Panc1 (cell line): ENCODE data around the gene GPR160. TPM values are rescaled to one million over a fixed set of nuclear protein-coding genes. Genes with fewer than 3 reads are reported as not detected.

Source experiments
- ATAC-seq: fragments of 200-7000 bp; cut with Tn5 transposase; 2 replicates; pipeline ENCODE4 v1.9.1; 2020; ENCODE audit warnings: mild to moderate bottlenecking, moderate library complexity
- BruUV-seq: library from RNA; stranded (reverse); fragments of 400-500 nt; replicated peaks from 2 replicates; lab custom pipeline; 2021; lab: Mats Ljungman, UMichigan
- CTCF ChIA-PET: fragments of 300-600 bp; sonication (Branson Sonifier 250); formaldehyde crosslinking; loops from one replicate; lab custom pipeline; 2022; ENCODE audit warnings: antibody characterized with exemption; lab: Charles Lee
- POLR2A ChIA-PET: fragments of 300-600 bp; sonication (Branson Sonifier 250); formaldehyde crosslinking; loops from one replicate; lab custom pipeline; 2022; ENCODE audit warnings: antibody characterized with exemption; lab: Charles Lee
- DNase-seq: peaks from one replicate; pipeline ENCODE4 v3.0.0-alpha.2; 2010; ENCODE audit warnings: low read depth, low spot score
- H3K27ac ChIP-seq: 2 replicates; pipeline ENCODE4 v1.5.1; 2011; ENCODE audit warnings: mild to moderate bottlenecking, low read length, inconsistent platforms
- H3K27me3 ChIP-seq: fragments of 200-500 bp; sonication (Bioruptor generic); 2 replicates; pipeline ENCODE4 v1.6.0; 2014; ENCODE audit warnings: low read length, inconsistent platforms; ENCODE audit not compliant: control insufficient read depth, insufficient read depth
- H3K36me3 ChIP-seq: fragments of 200-500 bp; sonication (Bioruptor generic); 2 replicates; pipeline ENCODE4 v1.5.1; 2014; ENCODE audit warnings: inconsistent platforms, mild to moderate bottlenecking, low read length, moderate library complexity; ENCODE audit not compliant: control insufficient read depth, insufficient read depth
- H3K4me1 ChIP-seq: 2 replicates; pipeline ENCODE4 v1.5.1; 2011; ENCODE audit warnings: inconsistent platforms, mild to moderate bottlenecking, low read length, moderate library complexity; ENCODE audit not compliant: control insufficient read depth, insufficient read depth
- H3K4me3 ChIP-seq, 2 experiments: 2 replicates each; pipeline ENCODE4 v1.5.1; 2011 to 2012; ENCODE audit warnings: low read depth in 2 of 2, low read length in 2 of 2, mild to moderate bottlenecking in 2 of 2, inconsistent platforms in 1 of 2, moderate library complexity in 1 of 2
- H3K9me3 ChIP-seq: fragments of 200-500 bp; sonication (Bioruptor generic); 2 replicates; pipeline ENCODE4 v1.5.1; 2014; ENCODE audit warnings: low read depth, mild to moderate bottlenecking, inconsistent platforms, low read length, moderate library complexity; ENCODE audit not compliant: control insufficient read depth, insufficient read depth
- POLR2AphosphoS5 ChIP-seq: IDR thresholded peaks from 2 replicates; pipeline ENCODE4 v1.6.1; 2012; ENCODE audit warnings: mild to moderate bottlenecking, low read depth, low read length, moderate library complexity
- SIN3A ChIP-seq: IDR thresholded peaks from 2 replicates; pipeline ENCODE4 v1.6.1; 2012; ENCODE audit warnings: low read depth, mild to moderate bottlenecking, low read length, moderate library complexity, borderline replicate concordance; ENCODE audit not compliant: insufficient read depth
- TCF7L2 ChIP-seq: IDR thresholded peaks from 2 replicates; pipeline ENCODE4 v1.6.1; 2011; ENCODE audit warnings: mild to moderate bottlenecking, low read depth, low read length, inconsistent platforms
- in situ Hi-C: cut with HindIII; loops from 2 replicates; pipeline ENCODE4 v1.10.0; 2016; ENCODE audit warnings: low sequenced_read_pairs, low pct_unique_long_range_greater_than_20kb
- intact Hi-C: fragments of 100-400 bp; cut with micrococcal nuclease; formaldehyde crosslinking; loops from one replicate; pipeline ENCODE4 v1.10.0; 2022; ENCODE audit not compliant: unreplicated experiment
- total RNA-seq: library from RNA; stranded (reverse); gene quantifications from one replicate; pipeline ENCODE4 v1.2.1, GENCODE V29; 2021; ENCODE audit not compliant: unreplicated experiment
- TF ChIP-seq, protein P1 (sequence below): fragments of 450-650 bp; IDR thresholded peaks from 2 replicates; pipeline ENCODE4 v1.5.1; 2017; ENCODE audit warnings: mild to moderate bottlenecking
- TF ChIP-seq, protein P2 (sequence below), 2 experiments: IDR thresholded peaks; 2 replicates each; pipeline ENCODE4 v1.6.1; 2011 to 2012; ENCODE audit warnings: low read depth in 2 of 2, control low read depth in 1 of 2, low read length in 1 of 2, mild to moderate bottlenecking in 1 of 2, moderate library complexity in 1 of 2; ENCODE audit not compliant: insufficient read depth in 1 of 2

Gene GPR160
- total RNA-seq, 1 experiment from 2014 or later: 0.18 TPM

GRCh38 chr3:170117134-170117533 lies 79.3 kb downstream of the GPR160 start:
- ChIA-PET POLR2A (no interaction called here), CTCF (interaction anchor here (0.5 to 1.1 kb wide), 3 partner anchors 55 to 1866 kb away, joined by 3 to 6 read pairs (median 4); no protein-coding TSS in a partner anchor)
- no peaks in the 10 kb centered on the region for H3K4me1 ChIP-seq
- intact Hi-C loops: no loop called here
- TF ChIP-seq TCF7L2 (no peak), SIN3A (no peak)
- TF ChIP-seq, protein P1, sequence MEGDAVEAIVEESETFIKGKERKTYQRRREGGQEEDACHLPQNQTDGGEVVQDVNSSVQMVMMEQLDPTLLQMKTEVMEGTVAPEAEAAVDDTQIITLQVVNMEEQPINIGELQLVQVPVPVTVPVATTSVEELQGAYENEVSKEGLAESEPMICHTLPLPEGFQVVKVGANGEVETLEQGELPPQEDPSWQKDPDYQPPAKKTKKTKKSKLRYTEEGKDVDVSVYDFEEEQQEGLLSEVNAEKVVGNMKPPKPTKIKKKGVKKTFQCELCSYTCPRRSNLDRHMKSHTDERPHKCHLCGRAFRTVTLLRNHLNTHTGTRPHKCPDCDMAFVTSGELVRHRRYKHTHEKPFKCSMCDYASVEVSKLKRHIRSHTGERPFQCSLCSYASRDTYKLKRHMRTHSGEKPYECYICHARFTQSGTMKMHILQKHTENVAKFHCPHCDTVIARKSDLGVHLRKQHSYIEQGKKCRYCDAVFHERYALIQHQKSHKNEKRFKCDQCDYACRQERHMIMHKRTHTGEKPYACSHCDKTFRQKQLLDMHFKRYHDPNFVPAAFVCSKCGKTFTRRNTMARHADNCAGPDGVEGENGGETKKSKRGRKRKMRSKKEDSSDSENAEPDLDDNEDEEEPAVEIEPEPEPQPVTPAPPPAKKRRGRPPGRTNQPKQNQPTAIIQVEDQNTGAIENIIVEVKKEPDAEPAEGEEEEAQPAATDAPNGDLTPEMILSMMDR: peak; percentile 38
- TF ChIP-seq, protein P2, sequence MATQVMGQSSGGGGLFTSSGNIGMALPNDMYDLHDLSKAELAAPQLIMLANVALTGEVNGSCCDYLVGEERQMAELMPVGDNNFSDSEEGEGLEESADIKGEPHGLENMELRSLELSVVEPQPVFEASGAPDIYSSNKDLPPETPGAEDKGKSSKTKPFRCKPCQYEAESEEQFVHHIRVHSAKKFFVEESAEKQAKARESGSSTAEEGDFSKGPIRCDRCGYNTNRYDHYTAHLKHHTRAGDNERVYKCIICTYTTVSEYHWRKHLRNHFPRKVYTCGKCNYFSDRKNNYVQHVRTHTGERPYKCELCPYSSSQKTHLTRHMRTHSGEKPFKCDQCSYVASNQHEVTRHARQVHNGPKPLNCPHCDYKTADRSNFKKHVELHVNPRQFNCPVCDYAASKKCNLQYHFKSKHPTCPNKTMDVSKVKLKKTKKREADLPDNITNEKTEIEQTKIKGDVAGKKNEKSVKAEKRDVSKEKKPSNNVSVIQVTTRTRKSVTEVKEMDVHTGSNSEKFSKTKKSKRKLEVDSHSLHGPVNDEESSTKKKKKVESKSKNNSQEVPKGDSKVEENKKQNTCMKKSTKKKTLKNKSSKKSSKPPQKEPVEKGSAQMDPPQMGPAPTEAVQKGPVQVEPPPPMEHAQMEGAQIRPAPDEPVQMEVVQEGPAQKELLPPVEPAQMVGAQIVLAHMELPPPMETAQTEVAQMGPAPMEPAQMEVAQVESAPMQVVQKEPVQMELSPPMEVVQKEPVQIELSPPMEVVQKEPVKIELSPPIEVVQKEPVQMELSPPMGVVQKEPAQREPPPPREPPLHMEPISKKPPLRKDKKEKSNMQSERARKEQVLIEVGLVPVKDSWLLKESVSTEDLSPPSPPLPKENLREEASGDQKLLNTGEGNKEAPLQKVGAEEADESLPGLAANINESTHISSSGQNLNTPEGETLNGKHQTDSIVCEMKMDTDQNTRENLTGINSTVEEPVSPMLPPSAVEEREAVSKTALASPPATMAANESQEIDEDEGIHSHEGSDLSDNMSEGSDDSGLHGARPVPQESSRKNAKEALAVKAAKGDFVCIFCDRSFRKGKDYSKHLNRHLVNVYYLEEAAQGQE (IDR thresholded peaks at IDR 0.05; ENCODE audit: insufficient read depth in 1 of 2, low read depth in 2 of 2, low read length in 1 of 2): no peak
- ATAC-seq: peak; percentile 83
- H3K9me3 ChIP-seq: no peaks in the 10 kb centered on the region
- no peak for DNase-seq
- H3K36me3 ChIP-seq: peaks cover 29% of the 10 kb centered on the region
- in situ Hi-C loops: no loop called here
- BruUV-seq: no TSS peak
- H3K27ac ChIP-seq: no peak overlapping the region
- no peaks in the 10 kb centered on the region for H3K27me3 ChIP-seq
- H3K4me3 ChIP-seq: no peak overlapping the region

DNA sequence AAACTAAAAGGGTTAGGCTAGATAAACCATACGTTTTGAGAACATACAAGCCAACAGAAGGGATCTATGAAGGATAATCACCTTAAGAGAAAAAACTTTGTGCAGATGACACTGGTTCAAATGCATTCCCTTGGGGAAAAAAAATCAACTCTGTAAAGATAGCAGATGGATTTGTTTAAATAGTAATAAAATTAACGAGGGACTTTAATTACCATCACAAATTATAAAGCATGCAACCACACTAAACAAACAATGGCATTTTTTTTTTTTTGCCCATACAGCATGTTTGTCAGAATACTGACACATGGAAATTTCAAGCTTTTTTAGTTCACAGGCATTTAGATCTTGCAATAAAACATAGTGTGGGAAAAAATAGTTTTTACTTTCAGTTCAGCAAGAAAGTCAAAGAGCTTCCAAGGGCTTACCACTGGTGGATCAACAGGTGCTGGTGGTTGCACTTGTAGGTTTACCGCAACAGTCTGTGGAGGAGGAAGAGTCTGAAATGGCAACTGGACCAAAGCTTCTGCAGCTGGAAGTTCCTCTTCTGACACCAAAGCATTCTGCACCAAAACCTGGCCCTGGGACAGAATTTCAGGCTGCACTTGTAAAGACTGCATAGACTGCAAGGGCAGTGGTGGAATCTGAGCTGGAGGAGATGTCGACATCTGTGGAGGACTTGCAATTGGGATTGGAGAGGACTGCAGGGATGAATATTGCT lies 90.6 kb downstream of the GPR160 start:
- BruUV-seq: no TSS peak
- Histone ChIP-seq H3K4me1 (no peaks in the 10 kb centered on the region), H3K36me3 (peaks cover 11% of the 10 kb centered on the region; the same call in 1 of the 2 replicates), H3K4me3 (no peak overlapping the region), H3K27ac (no peak overlapping the region), H3K9me3 (no peaks in the 10 kb centered on the region), H3K27me3 (no peaks in the 10 kb centered on the region)
- no peak for TF ChIP-seq POLR2AphosphoS5
- in situ Hi-C loops: no loop called here
- POLR2A ChIA-PET: no interaction called here
- no peak for DNase-seq
- intact Hi-C loops: no loop called here
- peak; percentile 21; the same call in 1 of the 2 replicates for ATAC-seq
- CTCF ChIA-PET: no interaction called here

DNA sequence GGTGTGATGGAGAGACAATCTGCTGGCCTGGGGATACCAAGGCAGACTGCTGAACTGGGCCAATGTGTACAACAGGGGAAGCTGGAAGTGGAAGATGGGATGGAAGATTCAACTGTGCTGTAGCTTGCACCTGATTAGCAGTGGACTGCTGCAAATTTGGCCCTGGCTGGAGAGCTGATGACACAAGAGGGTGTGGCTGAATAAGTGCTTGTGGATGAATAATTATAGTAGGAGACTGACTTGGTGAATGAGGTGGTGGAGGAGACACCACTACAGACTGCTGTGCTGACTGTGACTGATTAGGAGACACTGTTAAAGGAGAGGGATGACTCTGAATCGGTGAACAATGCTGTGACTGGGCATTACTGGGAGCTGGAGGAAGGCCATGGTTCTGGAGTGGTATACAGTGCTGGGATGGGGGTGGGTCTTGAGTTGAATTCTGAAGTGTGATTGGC lies 91.2 kb downstream of the GPR160 start:
- ChIA-PET POLR2A (no interaction called here), CTCF (no interaction called here)
- Histone ChIP-seq H3K27me3 (no peaks in the 10 kb centered on the region), H3K4me1 (no peaks in the 10 kb centered on the region), H3K27ac (no peak overlapping the region), H3K36me3 (peaks cover 11% of the 10 kb centered on the region; the same call in 1 of the 2 replicates), H3K9me3 (no peaks in the 10 kb centered on the region), H3K4me3 (no peak overlapping the region)
- TF ChIP-seq, protein P2 (IDR thresholded peaks at IDR 0.05; ENCODE audit: insufficient read depth in 1 of 2, low read depth in 2 of 2, low read length in 1 of 2): no peak
- TF ChIP-seq, protein P1: no peak
- BruUV-seq: no TSS peak
- DNase-seq (peak; percentile 4), ATAC-seq (peak; percentile 66)
- in situ Hi-C loops (no loop called here), intact Hi-C loops (no loop called here)
